Loucy (cell line): ENCODE measurements around the gene LMO2.

Experiments
- CTCF ChIP-seq: fragments of 200-600 bp; sonication (generic); conservative IDR thresholded peaks from 2 replicates; pipeline ENCODE4 v1.5.1; 2014; ENCODE audit warnings: mild to moderate bottlenecking, antibody characterized with exemption, low read length
- EZH2phosphoT487 ChIP-seq: fragments of 200-600 bp; IDR thresholded peaks from 2 replicates; pipeline ENCODE4 v1.6.1; 2018; ENCODE audit warnings: antibody characterized with exemption, mild to moderate bottlenecking, moderate library complexity, borderline replicate concordance

- TF ChIP-seq CTCF (no peak), EZH2phosphoT487 (no peak)
Measured at GRCh38 chr11:33891714-33892327, at the start of gene LMO2.
